ENCODE measurements around the gene NGFR. TPM values are rescaled to one million over a fixed set of nuclear protein-coding genes. Genes with fewer than 3 reads are reported as not detected.
"Not testable (repeated sequence)": the region's sequence is repeated elsewhere in the genome, so short reads cannot be mapped to it uniquely, and the experiment has no call there.

The NGFR gene
- polyA plus RNA-seq, 4 donors: 0.54 to 22.8 (median 2.8) TPM; not detected in 1

DNA sequence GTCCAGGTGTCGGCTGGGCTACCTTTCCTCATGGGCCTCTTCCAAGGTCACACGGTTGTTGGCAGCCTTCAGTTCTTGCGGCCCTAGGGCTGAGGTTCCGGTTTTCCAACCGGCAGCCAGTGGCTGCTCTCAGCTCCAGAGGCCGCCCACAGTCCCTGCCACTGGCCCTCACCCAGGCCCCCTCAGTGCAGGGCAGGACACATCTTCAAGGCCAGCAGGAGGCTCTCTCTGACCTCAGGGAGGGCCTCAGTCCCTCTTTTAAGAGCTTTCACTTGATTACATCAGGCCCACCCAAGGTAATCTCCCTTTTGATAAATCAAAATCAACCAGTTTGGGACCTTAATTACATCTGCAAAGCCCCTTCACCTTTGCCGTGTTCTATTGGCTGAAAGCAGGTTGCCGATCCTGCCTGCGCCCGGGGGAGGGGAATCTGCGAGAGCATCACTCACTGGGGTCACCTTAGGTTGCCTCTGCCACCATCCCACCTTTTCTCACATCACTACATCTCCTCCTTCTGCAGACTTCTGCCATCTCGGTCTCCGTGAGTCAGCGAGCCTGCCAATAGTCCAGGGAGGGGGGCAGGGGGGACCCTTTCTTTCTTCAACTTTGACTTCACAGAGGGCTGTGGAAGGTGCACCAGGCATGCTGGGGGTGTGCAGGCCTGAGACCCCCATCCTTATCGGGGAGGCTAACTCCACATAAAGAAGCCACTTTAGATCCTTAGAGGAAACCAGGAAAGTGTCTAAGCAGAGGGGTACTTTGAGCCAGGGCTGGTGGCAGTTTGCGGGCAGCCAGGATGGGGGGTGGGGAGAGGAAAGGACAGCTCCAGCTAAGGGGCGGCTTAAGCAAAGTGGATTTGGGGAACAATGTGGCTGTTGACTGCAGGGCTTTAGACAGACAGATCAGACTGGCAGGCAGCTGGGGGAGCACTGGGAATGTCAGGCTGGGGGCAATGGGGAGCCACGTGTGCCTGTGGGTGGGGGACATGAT lies 51.7 kb downstream of the NGFR start:
- DNase-seq (no peak), FAIRE-seq (no peak)
- 73 to 85% (median 78%) methylated on average over 18 of the region's 18 CpGs for WGBS, 3 donors
- Histone ChIP-seq H3K27ac (ENCODE audit: low read depth in 1 of 3, low read length in 2 of 3) (no peak overlapping the region), H3K27me3 (ENCODE audit: control insufficient read depth in 3 of 3, insufficient read depth in 3 of 3, low read length in 3 of 3) (peaks cover 0 to 15% (median 0%) of the 10 kb centered on the region in 3 donors), H3K9me3 (ENCODE audit: control insufficient read depth in 2 of 2, insufficient read depth in 1 of 2, low read depth in 1 of 2, low read length in 1 of 2) (no peaks in the 10 kb centered on the region), H3K4me1 (ENCODE audit: control insufficient read depth in 3 of 3, insufficient read depth in 2 of 3, low read depth in 1 of 3, low read length in 2 of 3) (no peaks in the 10 kb centered on the region), H3K4me3 (ENCODE audit: low read depth in 1 of 3, low read length in 3 of 3) (no peak overlapping the region), H3K36me3 (ENCODE audit: control insufficient read depth in 3 of 3, insufficient read depth in 2 of 3, low read depth in 1 of 3, low read length in 3 of 3) (no peaks in the 10 kb centered on the region)

GRCh38 chr17:49547566-49547965 lies 52.5 kb downstream of the NGFR start:
- Histone ChIP-seq H3K36me3 (ENCODE audit: control insufficient read depth in 3 of 3, insufficient read depth in 2 of 3, low read depth in 1 of 3, low read length in 3 of 3) (no peaks in the 10 kb centered on the region), H3K27me3 (ENCODE audit: control insufficient read depth in 3 of 3, insufficient read depth in 3 of 3, low read length in 3 of 3) (peaks cover 0 to 15% (median 0%) of the 10 kb centered on the region in 3 donors), H3K27ac (ENCODE audit: low read depth in 1 of 3, low read length in 2 of 3) (no peak overlapping the region), H3K4me3 (ENCODE audit: low read depth in 1 of 3, low read length in 3 of 3) (no peak overlapping the region), H3K9me3 (ENCODE audit: control insufficient read depth in 2 of 2, insufficient read depth in 1 of 2, low read depth in 1 of 2, low read length in 1 of 2) (no peaks in the 10 kb centered on the region), H3K4me1 (ENCODE audit: control insufficient read depth in 3 of 3, insufficient read depth in 2 of 3, low read depth in 1 of 3, low read length in 2 of 3) (no peaks in the 10 kb centered on the region)
- DNase-seq: no peak
- no peak for FAIRE-seq
- 69 to 73% (median 70%) methylated on average over 9 of the region's 9 CpGs for WGBS, 3 donors

GRCh38 chr17:49548051-49548505 lies 53.0 kb downstream of the NGFR start:
- Histone ChIP-seq H3K4me1 (ENCODE audit: control insufficient read depth in 3 of 3, insufficient read depth in 2 of 3, low read depth in 1 of 3, low read length in 2 of 3) (no peaks in the 10 kb centered on the region), H3K4me3 (ENCODE audit: low read depth in 1 of 3, low read length in 3 of 3) (no peak overlapping the region), H3K27me3 (ENCODE audit: control insufficient read depth in 3 of 3, insufficient read depth in 3 of 3, low read length in 3 of 3) (peaks cover 0 to 15% (median 0%) of the 10 kb centered on the region in 3 donors), H3K36me3 (ENCODE audit: control insufficient read depth in 3 of 3, insufficient read depth in 2 of 3, low read depth in 1 of 3, low read length in 3 of 3) (no peaks in the 10 kb centered on the region), H3K27ac (ENCODE audit: low read depth in 1 of 3, low read length in 2 of 3) (no peak overlapping the region), H3K9me3 (ENCODE audit: control insufficient read depth in 2 of 2, insufficient read depth in 1 of 2, low read depth in 1 of 2, low read length in 1 of 2) (no peaks in the 10 kb centered on the region)
- 62 to 65% (median 65%) methylated on average over 12 of the region's 12 CpGs for WGBS, 3 donors
- no peak for FAIRE-seq
- no peak for DNase-seq

- WGBS, 3 donors: 70 to 86% (median 77%) methylated on average over 8 of the region's 8 CpGs
- Histone ChIP-seq H3K4me3 (ENCODE audit: low read depth in 1 of 3, low read length in 3 of 3) (no peak overlapping the region), H3K27me3 (ENCODE audit: control insufficient read depth in 3 of 3, insufficient read depth in 3 of 3, low read length in 3 of 3) (peaks cover 0 to 15% (median 0%) of the 10 kb centered on the region in 3 donors), H3K36me3 (ENCODE audit: control insufficient read depth in 3 of 3, insufficient read depth in 2 of 3, low read depth in 1 of 3, low read length in 3 of 3) (no peaks in the 10 kb centered on the region), H3K4me1 (ENCODE audit: control insufficient read depth in 3 of 3, insufficient read depth in 2 of 3, low read depth in 1 of 3, low read length in 2 of 3) (no peaks in the 10 kb centered on the region), H3K27ac (ENCODE audit: low read depth in 1 of 3, low read length in 2 of 3) (no peak overlapping the region), H3K9me3 (ENCODE audit: control insufficient read depth in 2 of 2, insufficient read depth in 1 of 2, low read depth in 1 of 2, low read length in 1 of 2) (no peaks in the 10 kb centered on the region)
- no peak for DNase-seq
- no peak for FAIRE-seq
These were observed 53.6 kb downstream of the NGFR start for GRCh38 chr17:49548506-49549310.

DNA sequence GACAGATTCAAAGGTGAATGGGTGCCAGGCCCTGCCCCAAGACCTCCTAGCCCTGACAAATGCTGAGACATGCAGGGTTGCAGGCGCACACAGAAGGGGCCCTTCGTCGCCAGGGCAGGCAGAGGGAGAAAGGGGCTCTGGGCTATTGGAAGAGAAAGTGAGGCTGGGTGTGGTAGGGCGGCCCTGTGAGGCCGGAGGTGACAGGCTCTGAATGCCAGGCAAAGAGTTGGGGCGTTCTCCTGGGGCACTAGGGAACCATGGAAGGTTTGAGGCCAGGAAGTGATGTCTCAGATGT lies 54.2 kb downstream of the NGFR start:
- FAIRE-seq (no peak), DNase-seq (no peak)
- H3K27ac ChIP-seq (ENCODE audit: low read depth in 1 of 3, low read length in 2 of 3): no peak overlapping the region
- 86 to 94% (median 92%) methylated on average over 6 of the region's 6 CpGs for WGBS, 3 donors
- H3K9me3 ChIP-seq (ENCODE audit: control insufficient read depth in 2 of 2, insufficient read depth in 1 of 2, low read depth in 1 of 2, low read length in 1 of 2): no peaks in the 10 kb centered on the region
- peaks cover 0 to 15% (median 0%) of the 10 kb centered on the region in 3 donors for H3K27me3 ChIP-seq (ENCODE audit: control insufficient read depth in 3 of 3, insufficient read depth in 3 of 3, low read length in 3 of 3)
- H3K4me3 ChIP-seq (ENCODE audit: low read depth in 1 of 3, low read length in 3 of 3): no peak overlapping the region
- no peaks in the 10 kb centered on the region for H3K36me3 ChIP-seq (ENCODE audit: control insufficient read depth in 3 of 3, insufficient read depth in 2 of 3, low read depth in 1 of 3, low read length in 3 of 3)
- no peaks in the 10 kb centered on the region for H3K4me1 ChIP-seq (ENCODE audit: control insufficient read depth in 3 of 3, insufficient read depth in 2 of 3, low read depth in 1 of 3, low read length in 2 of 3)

DNA sequence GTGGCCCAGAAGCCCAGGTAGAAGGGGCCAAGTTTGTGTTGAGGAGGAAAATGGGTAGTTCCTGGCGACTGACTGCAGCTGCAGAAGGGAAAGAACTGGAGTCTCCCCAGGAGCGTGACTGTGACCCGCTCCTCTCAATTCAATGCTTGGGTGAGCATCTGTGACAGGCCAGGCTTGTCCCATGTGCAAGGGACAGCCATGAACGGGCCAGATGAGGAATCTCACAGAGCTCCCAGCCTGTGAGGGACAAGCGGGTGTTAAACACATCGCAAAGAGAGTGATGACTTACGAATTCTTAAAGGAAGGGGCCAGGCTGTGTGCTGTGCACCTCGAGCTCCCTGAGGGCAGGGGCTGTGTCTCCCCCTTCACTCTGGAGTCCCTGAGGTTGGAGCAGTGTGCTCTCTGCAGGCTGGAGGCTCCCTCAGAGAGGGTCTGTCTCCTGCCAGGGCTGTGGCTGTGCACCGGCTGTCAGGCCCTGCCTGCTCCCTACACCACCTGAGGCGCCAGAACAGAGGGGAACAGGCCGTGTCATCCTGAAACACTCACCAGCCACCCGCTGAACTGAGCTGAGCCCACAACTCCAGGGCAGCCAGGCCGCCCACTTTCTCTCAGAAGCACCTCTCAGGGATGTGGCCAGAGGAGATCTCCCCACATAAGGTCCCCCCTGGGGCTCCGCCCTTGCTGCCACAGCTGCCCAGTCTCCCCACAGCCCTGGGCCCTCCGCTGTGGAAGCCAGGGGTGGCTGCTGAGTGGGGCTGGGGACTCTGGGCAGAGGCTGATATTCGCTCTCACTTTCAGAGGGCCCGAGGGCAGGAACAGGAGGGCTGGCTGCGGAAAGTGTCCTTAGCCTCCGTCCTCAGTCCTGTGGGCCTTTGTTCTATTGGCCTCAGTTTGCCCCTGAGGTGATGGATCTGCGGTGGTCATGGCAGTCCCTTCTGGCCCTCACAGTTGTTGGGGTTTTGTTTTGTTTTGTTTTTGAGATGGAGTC lies 54.9 kb downstream of the NGFR start:
- Histone ChIP-seq H3K36me3 (ENCODE audit: control insufficient read depth in 3 of 3, insufficient read depth in 2 of 3, low read depth in 1 of 3, low read length in 3 of 3) (no peaks in the 10 kb centered on the region), H3K9me3 (ENCODE audit: control insufficient read depth in 2 of 2, insufficient read depth in 1 of 2, low read depth in 1 of 2, low read length in 1 of 2) (no peaks in the 10 kb centered on the region), H3K4me1 (ENCODE audit: control insufficient read depth in 3 of 3, insufficient read depth in 2 of 3, low read depth in 1 of 3, low read length in 2 of 3) (no peaks in the 10 kb centered on the region), H3K27me3 (ENCODE audit: control insufficient read depth in 3 of 3, insufficient read depth in 3 of 3, low read length in 3 of 3) (peaks cover 0 to 15% (median 0%) of the 10 kb centered on the region in 3 donors), H3K27ac (ENCODE audit: low read depth in 1 of 3, low read length in 2 of 3) (no peak overlapping the region), H3K4me3 (ENCODE audit: low read depth in 1 of 3, low read length in 3 of 3) (no peak overlapping the region)
- FAIRE-seq (no peak), DNase-seq (no peak)
- WGBS, 3 donors: 88 to 89% (median 88%) methylated on average over 20 of the region's 20 CpGs

GRCh38 chr17:49550764-49551163 lies 55.7 kb downstream of the NGFR start:
- FAIRE-seq; H3K27ac ChIP-seq (ENCODE audit: low read depth in 1 of 3, low read length in 2 of 3); H3K4me1 ChIP-seq (ENCODE audit: control insufficient read depth in 3 of 3, insufficient read depth in 2 of 3, low read depth in 1 of 3, low read length in 2 of 3); DNase-seq; H3K36me3 ChIP-seq (ENCODE audit: control insufficient read depth in 3 of 3, insufficient read depth in 2 of 3, low read depth in 1 of 3, low read length in 3 of 3); H3K9me3 ChIP-seq (ENCODE audit: control insufficient read depth in 2 of 2, insufficient read depth in 1 of 2, low read depth in 1 of 2, low read length in 1 of 2); H3K4me3 ChIP-seq (ENCODE audit: low read depth in 1 of 3, low read length in 3 of 3): not testable (repeated sequence)
- WGBS, 3 donors: 87 to 94% (median 90%) methylated on average over 9 of the region's 9 CpGs
- H3K27me3 ChIP-seq (ENCODE audit: control insufficient read depth in 3 of 3, insufficient read depth in 3 of 3, low read length in 3 of 3): peaks cover 0 to 15% (median 0%) of the 10 kb centered on the region in 3 donors
